Measurements from ENCODE around the gene XKR7. TPM values are rescaled to one million over a fixed set of nuclear protein-coding genes. Genes with fewer than 3 reads are reported as not detected.

The XKR7 gene
- polyA plus RNA-seq, 1 donor (not counting 4 experiments of a cell fraction or from before 2014, with no cell fraction given), result not detected

DNA sequence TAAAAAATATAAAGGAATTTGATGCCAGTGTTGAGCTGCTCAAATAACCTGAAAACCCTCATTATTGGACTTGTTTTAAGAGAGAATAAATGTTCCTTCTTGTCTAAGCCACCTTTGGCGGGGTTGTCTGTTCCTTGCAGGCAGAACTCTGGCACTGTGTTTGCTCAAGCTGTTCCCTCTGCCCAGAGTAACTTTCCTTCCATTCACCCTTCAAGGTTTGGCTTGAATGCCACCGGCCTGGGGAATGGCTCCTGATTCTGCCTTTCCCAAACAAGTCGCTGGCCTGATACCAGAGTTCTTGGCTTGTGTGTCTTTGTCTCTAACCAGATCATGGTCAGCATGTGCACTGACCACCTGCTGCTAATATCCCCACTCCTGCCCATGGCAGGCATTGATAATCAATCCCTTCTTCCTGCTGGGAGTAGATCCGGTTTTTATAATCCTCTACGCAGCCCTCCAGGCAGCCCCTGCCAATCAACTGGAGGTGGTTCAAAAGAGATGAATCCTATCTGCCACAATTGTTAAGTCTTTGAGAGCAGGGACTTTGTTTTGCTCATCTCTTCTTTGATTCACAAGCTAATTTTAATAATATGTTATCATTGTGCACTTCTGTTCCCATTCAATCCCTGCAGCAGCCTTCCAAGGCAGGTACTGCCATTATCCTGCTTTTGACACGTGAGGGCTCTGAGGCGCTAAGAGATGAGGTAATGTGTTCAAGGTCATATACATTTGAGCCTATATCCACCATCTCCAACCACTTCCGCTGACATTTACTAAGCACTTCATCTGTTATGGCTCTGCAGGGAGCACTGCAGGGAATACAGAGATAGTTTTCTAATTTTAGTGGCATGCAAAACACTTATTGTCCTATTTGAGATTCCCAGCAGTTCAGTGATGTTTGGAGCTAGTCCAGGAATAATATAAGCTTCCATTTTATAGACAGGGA lies 39.2 kb downstream of the XKR7 start:
- Histone ChIP-seq H3K36me3 (ENCODE audit: control insufficient read depth in 2 of 2, extremely low read depth in 1 of 2, insufficient read depth in 2 of 2, low read length in 2 of 2) (no peaks in the 10 kb centered on the region), H3K79me2 (ENCODE audit: control insufficient read depth, insufficient read depth, low read length) (no peaks in the 10 kb centered on the region), H3K27me3 (ENCODE audit: control insufficient read depth, extremely low read depth, insufficient read depth, low read length) (peaks cover 5% of the 10 kb centered on the region), H3K4me1 (ENCODE audit: control insufficient read depth, extremely low read depth, insufficient read depth, low read length) (no peaks in the 10 kb centered on the region), H3K9me1 (ENCODE audit: control insufficient read depth, extremely low read depth, insufficient read depth, low read length) (no peaks in the 10 kb centered on the region), H3K9ac (ENCODE audit: control insufficient read depth, extremely low read depth, insufficient read depth, low read length) (no peak overlapping the region), H3K27ac (ENCODE audit: control insufficient read depth, insufficient read depth, low read length) (no peak overlapping the region), H3K4me2 (ENCODE audit: control insufficient read depth, extremely low read depth, insufficient read depth, low read depth, low read length) (no peak overlapping the region), H2AFZ (ENCODE audit: control insufficient read depth, low read length) (no peak overlapping the region), H3K9me3 (ENCODE audit: control insufficient read depth, low read depth, low read length) (no peaks in the 10 kb centered on the region), H3K4me3 (ENCODE audit: control insufficient read depth in 2 of 3, extremely low read depth in 1 of 3, insufficient read depth in 2 of 3, low read depth in 1 of 3, low read length in 3 of 3) (no peak overlapping the region), H4K20me1 (ENCODE audit: control insufficient read depth, extremely low read depth, insufficient read depth, low read length) (no peaks in the 10 kb centered on the region)
- DNase-seq (ENCODE audit: low read depth, low spot score), result no peak
- FAIRE-seq, result no peak
- no peak for TF ChIP-seq EZH2 (IDR thresholded peaks at IDR 0.05; ENCODE audit: low read length)
- TF ChIP-seq, protein P1, sequence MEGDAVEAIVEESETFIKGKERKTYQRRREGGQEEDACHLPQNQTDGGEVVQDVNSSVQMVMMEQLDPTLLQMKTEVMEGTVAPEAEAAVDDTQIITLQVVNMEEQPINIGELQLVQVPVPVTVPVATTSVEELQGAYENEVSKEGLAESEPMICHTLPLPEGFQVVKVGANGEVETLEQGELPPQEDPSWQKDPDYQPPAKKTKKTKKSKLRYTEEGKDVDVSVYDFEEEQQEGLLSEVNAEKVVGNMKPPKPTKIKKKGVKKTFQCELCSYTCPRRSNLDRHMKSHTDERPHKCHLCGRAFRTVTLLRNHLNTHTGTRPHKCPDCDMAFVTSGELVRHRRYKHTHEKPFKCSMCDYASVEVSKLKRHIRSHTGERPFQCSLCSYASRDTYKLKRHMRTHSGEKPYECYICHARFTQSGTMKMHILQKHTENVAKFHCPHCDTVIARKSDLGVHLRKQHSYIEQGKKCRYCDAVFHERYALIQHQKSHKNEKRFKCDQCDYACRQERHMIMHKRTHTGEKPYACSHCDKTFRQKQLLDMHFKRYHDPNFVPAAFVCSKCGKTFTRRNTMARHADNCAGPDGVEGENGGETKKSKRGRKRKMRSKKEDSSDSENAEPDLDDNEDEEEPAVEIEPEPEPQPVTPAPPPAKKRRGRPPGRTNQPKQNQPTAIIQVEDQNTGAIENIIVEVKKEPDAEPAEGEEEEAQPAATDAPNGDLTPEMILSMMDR (optimal IDR thresholded peaks at IDR 0.05 in 1 of 3, IDR thresholded peaks at IDR 0.05 in 1 of 3, conservative IDR thresholded peaks at IDR 0.05 in 1 of 3; ENCODE audit: extremely low read depth in 1 of 3, insufficient read depth in 2 of 3, low read length in 3 of 3), result no peak
- dilution Hi-C loops (cut with MboI; ENCODE audit: extremely low pct_ligation_motif_present, low sequenced_read_pairs), result no loop called here

DNA sequence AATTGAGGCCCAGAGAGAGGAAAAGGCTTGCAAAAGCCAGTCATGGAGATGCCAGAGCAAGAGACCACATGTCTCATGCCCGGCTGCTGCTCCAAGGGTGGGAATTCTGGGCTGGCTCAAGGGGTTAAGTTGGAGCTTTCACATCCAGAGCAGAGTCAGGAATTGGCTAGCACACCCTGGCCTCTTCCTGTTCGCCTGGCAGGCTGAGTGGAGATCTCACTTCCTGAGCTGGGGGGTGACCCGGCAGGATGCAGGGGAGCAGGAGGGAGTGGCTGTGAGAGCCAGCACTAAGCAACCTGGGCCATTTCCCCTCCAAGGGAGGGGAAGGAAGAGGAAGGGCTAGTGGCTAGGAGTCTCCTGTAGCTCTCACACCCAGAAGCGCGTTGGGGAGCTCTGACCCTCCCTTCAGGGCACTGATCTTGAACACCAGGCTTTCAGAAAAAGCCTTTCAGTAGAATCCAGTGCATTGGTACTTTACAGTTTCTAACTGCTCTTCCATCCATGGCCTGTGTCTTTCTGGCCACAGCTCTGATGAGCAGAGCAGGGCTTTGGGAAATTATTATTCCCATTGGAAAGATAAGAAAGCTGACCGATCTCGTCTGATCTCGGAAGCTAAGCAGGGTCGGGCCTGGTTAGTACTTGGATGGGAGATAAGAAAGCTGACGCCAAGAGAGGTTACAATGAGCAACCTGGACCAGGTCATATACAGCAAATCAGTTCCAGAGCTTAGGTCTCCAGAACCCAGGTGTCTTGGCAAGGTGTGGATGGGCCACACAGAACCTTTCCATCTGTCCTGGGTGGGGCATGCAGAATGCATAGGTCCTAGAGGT lies 40.1 kb downstream of the XKR7 start:
- no peaks in the 10 kb centered on the region for H3K9me3 ChIP-seq (ENCODE audit: control insufficient read depth, low read depth, low read length)
- no peak for TF ChIP-seq EZH2 (IDR thresholded peaks at IDR 0.05; ENCODE audit: low read length)
- TF ChIP-seq, protein P1 (optimal IDR thresholded peaks at IDR 0.05 in 1 of 3, IDR thresholded peaks at IDR 0.05 in 1 of 3, conservative IDR thresholded peaks at IDR 0.05 in 1 of 3; ENCODE audit: extremely low read depth in 1 of 3, insufficient read depth in 2 of 3, low read length in 3 of 3), result no peak
- no peak overlapping the region for H3K9ac ChIP-seq (ENCODE audit: control insufficient read depth, extremely low read depth, insufficient read depth, low read length)
- DNase-seq (ENCODE audit: low read depth, low spot score) (no peak), FAIRE-seq (no peak)
- no peak overlapping the region for H3K4me3 ChIP-seq (ENCODE audit: control insufficient read depth in 2 of 3, extremely low read depth in 1 of 3, insufficient read depth in 2 of 3, low read depth in 1 of 3, low read length in 3 of 3)
- no peak overlapping the region for H2AFZ ChIP-seq (ENCODE audit: control insufficient read depth, low read length)
- no peaks in the 10 kb centered on the region for H3K36me3 ChIP-seq (ENCODE audit: control insufficient read depth in 2 of 2, extremely low read depth in 1 of 2, insufficient read depth in 2 of 2, low read length in 2 of 2)
- dilution Hi-C loops (cut with MboI; ENCODE audit: extremely low pct_ligation_motif_present, low sequenced_read_pairs), result no loop called here
- peaks cover 5% of the 10 kb centered on the region for H3K27me3 ChIP-seq (ENCODE audit: control insufficient read depth, extremely low read depth, insufficient read depth, low read length)
- H4K20me1 ChIP-seq (ENCODE audit: control insufficient read depth, extremely low read depth, insufficient read depth, low read length), result no peaks in the 10 kb centered on the region
- no peaks in the 10 kb centered on the region for H3K4me1 ChIP-seq (ENCODE audit: control insufficient read depth, extremely low read depth, insufficient read depth, low read length)
- H3K27ac ChIP-seq (ENCODE audit: control insufficient read depth, insufficient read depth, low read length), result no peak overlapping the region
- H3K79me2 ChIP-seq (ENCODE audit: control insufficient read depth, insufficient read depth, low read length), result no peaks in the 10 kb centered on the region
- no peak overlapping the region for H3K4me2 ChIP-seq (ENCODE audit: control insufficient read depth, extremely low read depth, insufficient read depth, low read depth, low read length)
- H3K9me1 ChIP-seq (ENCODE audit: control insufficient read depth, extremely low read depth, insufficient read depth, low read length), result no peaks in the 10 kb centered on the region

All from keratinocyte (primary cell).